HG02798 (cell line): ENCODE data around the gene PARN.
"Not testable (repeated sequence)": the region's sequence is repeated elsewhere in the genome, so short reads cannot be mapped to it uniquely, and the experiment has no call there.

Source experiments
- ATAC-seq: cut with Tn5 transposase; IDR thresholded peaks from one replicate; pipeline ENCODE4 v1.9.1; 2021; ENCODE audit warnings: mild to moderate bottlenecking; ENCODE audit not compliant: unreplicated experiment, poor library complexity

Gene PARN

GRCh38 chr16:14634389-14634725 is 4.3 kb upstream of the PARN start:
- no peak for ATAC-seq

GRCh38 chr16:14632693-14633569 is 2.9 kb upstream of the PARN start, which contains the start of gene BFAR:
Gene BFAR (plus strand): TSS chr16:14632951. CDS start chr16:14644347, 11,396 bp downstream.
- peak; percentile 86 for ATAC-seq

GRCh38 chr16:14630620-14631330 is 715 bp upstream of the PARN start:
- ATAC-seq: not testable (repeated sequence)

GRCh38 chr16:14629612-14629918 is 495 bp downstream of the PARN start:
- ATAC-seq: no peak

GRCh38 chr16:14628806-14629611 is 1.1 kb downstream of the PARN start:
- no peak for ATAC-seq

GRCh38 chr16:14627078-14627477 is 3.0 kb downstream of the PARN start:
- ATAC-seq: no peak

GRCh38 chr16:14618566-14618965 is 11.5 kb downstream of the PARN start:
- ATAC-seq: no peak

GRCh38 chr16:14616280-14616679 is 13.8 kb downstream of the PARN start:
- no peak for ATAC-seq

GRCh38 chr16:14613991-14614390 is 16.1 kb downstream of the PARN start:
- ATAC-seq: no peak

GRCh38 chr16:14611660-14612059 is 18.4 kb downstream of the PARN start:
- no peak for ATAC-seq

GRCh38 chr16:14609716-14610115 is 20.3 kb downstream of the PARN start:
- no peak for ATAC-seq

- ATAC-seq: no peak
Observed at GRCh38 chr16:14608604-14609003, 21.5 kb downstream of the PARN start.

GRCh38 chr16:14608111-14608566 is 21.9 kb downstream of the PARN start:
- peak; percentile 59 for ATAC-seq

GRCh38 chr16:14606102-14606501 is 24.0 kb downstream of the PARN start:
- no peak for ATAC-seq

GRCh38 chr16:14602443-14602963 is 27.6 kb downstream of the PARN start:
- no peak for ATAC-seq

GRCh38 chr16:14600164-14600563 is 29.9 kb downstream of the PARN start:
- no peak for ATAC-seq

GRCh38 chr16:14586637-14587305 is 43.3 kb downstream of the PARN start:
- ATAC-seq: no peak

- ATAC-seq: no peak
Observed at GRCh38 chr16:14585287-14585686, 44.8 kb downstream of the PARN start.

- not testable (repeated sequence) for ATAC-seq
Observed at GRCh38 chr16:14580926-14581325, 49.1 kb downstream of the PARN start.

GRCh38 chr16:14579266-14579665 is 50.8 kb downstream of the PARN start:
- no peak for ATAC-seq
